ENCODE data around the gene DHRS12.

Gene DHRS12

DNA sequence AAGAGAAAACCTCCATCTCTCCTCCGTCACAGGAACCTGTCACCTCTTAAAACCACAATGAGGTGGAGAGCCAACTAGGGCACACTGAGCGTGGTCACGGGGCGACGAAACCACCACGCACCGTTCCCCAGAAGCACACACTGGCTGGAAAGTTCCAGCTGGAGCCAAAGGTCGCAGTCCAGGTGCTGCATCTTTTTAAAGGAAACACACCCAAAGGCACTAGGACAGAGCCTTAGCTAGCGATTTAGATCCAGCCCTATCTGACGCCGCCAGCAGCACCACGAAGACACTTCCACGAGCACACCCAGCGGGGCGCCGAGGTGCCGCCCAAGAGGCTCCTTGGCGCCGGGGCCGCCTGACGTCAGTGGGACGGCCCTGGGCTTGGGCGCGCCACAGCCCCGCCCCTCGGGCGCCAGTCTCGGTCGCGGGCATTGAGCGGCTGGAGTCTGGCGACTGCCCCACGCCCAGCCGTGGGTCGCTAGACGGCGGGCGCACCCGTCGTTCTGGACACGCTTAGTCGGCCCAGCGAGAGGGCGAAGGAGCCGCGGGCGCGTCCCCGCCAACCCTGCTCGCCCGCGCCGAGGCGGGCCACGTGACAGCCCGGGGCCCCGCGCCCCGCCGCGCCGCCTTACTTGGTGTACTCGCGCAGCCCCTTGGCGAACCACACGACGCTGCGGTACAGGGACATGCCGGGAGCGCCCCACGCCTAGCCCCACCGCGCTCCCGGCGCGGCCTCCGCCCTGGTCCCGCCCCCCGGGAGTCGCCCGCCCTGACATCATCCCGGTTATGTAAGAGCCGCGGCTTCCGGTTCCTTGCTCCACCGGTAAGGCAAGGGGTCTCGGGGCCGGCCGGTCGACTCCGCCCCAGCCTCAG, at the start of gene DHRS12:
Gene DHRS12, minus strand, starts transcription at position 742 of the 873 bp plus-strand sequence. CDS start 4,504 bp downstream, outside the sequence.
- Mint-ChIP-seq H3K27ac (peak within 1 kb of the TSS; percentile 100), H3K27me3 (no peaks in the 10 kb centered on the region), H3K9me3 (no peaks in the 10 kb centered on the region), H3K36me3 (no peaks in the 10 kb centered on the region), H3K4me1 (peaks cover 19% of the 10 kb centered on the region), H3K4me3 (peak within 1 kb of the TSS; percentile 91)
- ATAC-seq (ENCODE audit: low read depth) (peak; percentile 77), DNase-seq (ENCODE audit: low spot score in 2 of 2) (peak; percentile 83 to 87)

- H3K27ac Mint-ChIP-seq = no peak overlapping the region
- H3K4me1 Mint-ChIP-seq = peaks cover 2% of the 10 kb centered on the region
- peak in 1 of 2 donors; percentile 14 for DNase-seq (ENCODE audit: low spot score in 2 of 2)
- H3K27me3 Mint-ChIP-seq = peaks cover 9% of the 10 kb centered on the region
- no peaks in the 10 kb centered on the region for H3K9me3 Mint-ChIP-seq
- ATAC-seq (ENCODE audit: low read depth) = peak; percentile 60
- H3K4me3 Mint-ChIP-seq = no peak overlapping the region
- peaks cover 2% of the 10 kb centered on the region for H3K36me3 Mint-ChIP-seq
Observed at GRCh38 chr13:51849145-51850101, 45.5 kb upstream of the DHRS12 start.

GRCh38 chr13:51848674-51849073, 44.7 kb upstream of the DHRS12 start:
- no peaks in the 10 kb centered on the region for H3K9me3 Mint-ChIP-seq
- peaks cover 2% of the 10 kb centered on the region for H3K36me3 Mint-ChIP-seq
- ATAC-seq (ENCODE audit: low read depth) (no peak), DNase-seq (ENCODE audit: low spot score in 2 of 2) (no peak)
- H3K4me3 Mint-ChIP-seq = no peak overlapping the region
- peaks cover 10% of the 10 kb centered on the region for H3K27me3 Mint-ChIP-seq
- peaks cover 2% of the 10 kb centered on the region for H3K4me1 Mint-ChIP-seq
- no peak overlapping the region for H3K27ac Mint-ChIP-seq

DNA sequence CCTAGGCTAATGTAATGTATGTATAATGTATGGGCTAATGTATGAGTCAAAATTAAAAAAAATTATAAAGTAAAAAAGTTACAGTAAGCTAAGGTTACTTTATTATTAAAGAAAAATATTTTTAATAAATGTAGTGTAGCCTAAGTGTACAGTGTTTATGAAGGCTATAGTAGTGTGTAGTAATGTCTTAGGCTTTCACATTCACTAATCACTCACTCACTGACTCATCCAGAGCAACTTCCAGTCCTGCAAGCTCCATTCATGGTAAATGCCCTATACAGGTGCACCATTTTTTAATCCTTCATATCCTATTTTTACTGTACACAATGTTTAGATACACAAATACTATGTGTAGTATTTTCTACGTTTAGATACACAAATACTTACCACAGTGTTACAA, 42.8 kb upstream of the DHRS12 start:
- H3K27me3 Mint-ChIP-seq = peaks cover 10% of the 10 kb centered on the region
- H3K9me3 Mint-ChIP-seq = no peaks in the 10 kb centered on the region
- H3K4me3 Mint-ChIP-seq = no peak overlapping the region
- peaks cover 2% of the 10 kb centered on the region for H3K36me3 Mint-ChIP-seq
- DNase-seq (ENCODE audit: low spot score in 2 of 2) = no peak
- H3K27ac Mint-ChIP-seq = no peak overlapping the region
- peaks cover 2% of the 10 kb centered on the region for H3K4me1 Mint-ChIP-seq
- ATAC-seq (ENCODE audit: low read depth) = no peak

DNA sequence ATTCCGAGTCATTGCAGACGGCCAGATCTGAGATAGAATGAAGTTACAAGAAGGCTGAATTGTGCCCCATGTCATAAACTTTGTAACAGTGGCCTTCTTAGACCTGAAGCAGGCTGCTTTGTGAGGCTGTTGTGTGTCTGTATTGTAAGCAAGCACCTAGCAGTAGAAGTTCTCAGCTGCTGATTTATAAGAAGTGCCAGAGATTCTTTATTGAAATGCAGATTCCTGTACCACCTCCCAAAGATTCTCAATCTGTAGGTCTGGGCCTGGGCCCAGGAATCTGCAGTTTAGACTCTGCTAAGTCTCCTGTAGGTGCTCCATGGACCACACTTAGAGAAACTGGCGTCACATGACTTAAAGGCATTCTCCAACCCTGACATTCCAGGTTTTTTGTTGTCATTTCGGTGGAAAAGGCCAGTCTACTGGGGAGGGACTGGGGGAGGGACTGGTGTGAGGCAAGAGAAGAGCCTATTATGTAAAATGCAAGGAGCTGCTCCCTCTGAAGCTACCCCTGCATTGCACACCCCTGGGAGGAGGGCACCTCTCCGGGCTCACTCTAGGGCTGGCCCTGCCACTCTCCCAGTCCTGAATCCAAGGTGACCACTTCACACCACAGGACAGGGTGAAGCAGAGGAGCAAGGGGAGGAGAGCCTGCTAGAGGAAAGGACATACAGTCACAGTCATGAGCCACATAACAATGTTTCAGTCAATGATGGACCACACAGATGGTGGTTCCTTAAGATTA, 41.8 kb upstream of the DHRS12 start:
- DNase-seq (ENCODE audit: low spot score in 2 of 2) (no peak), ATAC-seq (ENCODE audit: low read depth) (no peak)
- no peaks in the 10 kb centered on the region for H3K9me3 Mint-ChIP-seq
- H3K27ac Mint-ChIP-seq = no peak overlapping the region
- peaks cover 8% of the 10 kb centered on the region for H3K27me3 Mint-ChIP-seq
- H3K36me3 Mint-ChIP-seq = no peaks in the 10 kb centered on the region
- peaks cover 2% of the 10 kb centered on the region for H3K4me1 Mint-ChIP-seq
- no peak overlapping the region for H3K4me3 Mint-ChIP-seq

DNA sequence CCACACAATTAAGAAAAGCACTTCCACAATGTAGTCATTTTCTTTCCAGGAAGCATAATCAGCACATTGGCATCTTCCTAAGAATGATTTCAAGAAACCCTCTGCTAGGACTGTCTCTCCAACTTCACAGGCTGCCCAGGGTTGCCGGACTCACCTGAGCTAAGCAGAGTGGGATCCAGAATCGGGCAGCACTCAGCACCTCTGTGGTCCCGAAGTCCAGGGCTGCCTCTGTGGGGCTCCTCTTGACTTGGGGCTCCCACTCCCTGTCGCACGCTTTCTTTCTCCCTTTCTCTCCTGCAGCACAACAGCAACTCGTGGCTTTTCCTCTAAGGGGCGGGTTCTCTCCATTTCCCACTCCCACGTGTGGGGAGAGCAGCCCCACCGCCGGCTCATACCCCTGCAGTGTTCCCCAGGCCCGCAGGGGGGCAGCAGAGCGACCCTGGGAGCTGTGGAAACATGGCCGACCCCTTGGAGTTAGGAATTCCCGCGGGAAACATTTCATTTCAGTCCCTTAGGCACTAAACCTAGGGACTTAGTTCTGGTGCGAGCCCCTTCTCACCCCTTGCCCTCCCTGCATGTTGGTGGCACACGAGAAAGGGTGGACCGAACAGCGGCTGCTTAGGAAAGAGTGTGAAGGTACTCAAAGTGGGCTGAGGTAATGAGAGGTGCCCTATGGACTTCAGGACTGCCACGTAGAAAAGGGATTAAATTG, 41.1 kb upstream of the DHRS12 start, which contains the start of gene TMEM272:
Gene TMEM272, minus strand, starts transcription at position 316 of the 712 bp plus-strand sequence. CDS start 6,647 bp downstream, outside the sequence.
- ATAC-seq (ENCODE audit: low read depth) = peak; percentile 54
- peak; percentile 46 to 50 for DNase-seq (ENCODE audit: low spot score in 2 of 2)
- H3K27me3 Mint-ChIP-seq = peaks cover 8% of the 10 kb centered on the region
- H3K9me3 Mint-ChIP-seq = no peaks in the 10 kb centered on the region
- no peak within 1 kb of the TSS for H3K4me3 Mint-ChIP-seq
- no peak within 1 kb of the TSS for H3K27ac Mint-ChIP-seq
- no peaks in the 10 kb centered on the region for H3K36me3 Mint-ChIP-seq
- peaks cover 2% of the 10 kb centered on the region for H3K4me1 Mint-ChIP-seq

DNA sequence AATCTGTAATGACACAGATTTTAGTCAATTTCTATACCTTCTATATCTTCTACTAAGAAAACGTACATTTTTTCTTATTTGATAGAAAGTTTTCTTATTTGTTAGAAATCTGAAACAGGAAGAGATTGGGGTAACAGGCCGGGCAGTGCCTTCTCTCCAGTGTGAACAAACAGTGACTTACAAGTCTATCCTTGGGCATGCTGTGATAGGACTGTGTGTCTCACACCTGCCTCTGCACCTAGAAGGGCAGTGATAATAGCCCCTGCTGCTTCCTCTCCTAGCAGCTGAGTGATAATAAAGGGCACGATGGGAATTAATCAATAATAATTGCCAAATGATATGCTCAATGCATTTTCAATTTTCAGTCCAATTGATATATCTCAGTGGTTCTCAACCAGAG, 39.6 kb upstream of the DHRS12 start:
- DNase-seq (ENCODE audit: low spot score in 2 of 2) (no peak), ATAC-seq (ENCODE audit: low read depth) (no peak)
- Mint-ChIP-seq H3K9me3 (no peaks in the 10 kb centered on the region), H3K27me3 (peaks cover 8% of the 10 kb centered on the region), H3K4me3 (no peak overlapping the region), H3K4me1 (peaks cover 2% of the 10 kb centered on the region), H3K36me3 (no peaks in the 10 kb centered on the region), H3K27ac (no peak overlapping the region)

DNA sequence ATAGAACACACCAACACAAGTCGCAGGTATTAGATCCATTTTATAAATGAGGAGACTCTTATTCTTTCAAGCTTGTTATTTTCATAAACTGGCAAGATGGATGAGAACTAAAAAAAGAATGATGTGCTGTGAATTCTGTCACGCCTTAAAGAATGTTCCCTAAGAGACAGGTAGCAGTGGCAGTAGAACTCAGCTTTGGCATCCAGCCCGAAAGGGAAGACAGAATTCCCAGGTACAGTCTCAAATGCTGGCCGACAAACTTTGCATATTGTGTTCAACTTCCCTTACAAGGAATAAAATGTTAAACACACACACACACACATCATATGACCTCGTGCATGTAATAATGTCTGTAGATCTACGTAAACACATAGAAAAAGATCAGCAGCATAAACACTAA, 37.8 kb upstream of the DHRS12 start:
- Mint-ChIP-seq H3K9me3 (no peaks in the 10 kb centered on the region), H3K4me1 (peaks cover 2% of the 10 kb centered on the region), H3K27ac (no peak overlapping the region), H3K27me3 (peaks cover 10% of the 10 kb centered on the region), H3K4me3 (no peak overlapping the region), H3K36me3 (no peaks in the 10 kb centered on the region)
- ATAC-seq (ENCODE audit: low read depth) = no peak
- DNase-seq (ENCODE audit: low spot score in 2 of 2) = no peak

DNA sequence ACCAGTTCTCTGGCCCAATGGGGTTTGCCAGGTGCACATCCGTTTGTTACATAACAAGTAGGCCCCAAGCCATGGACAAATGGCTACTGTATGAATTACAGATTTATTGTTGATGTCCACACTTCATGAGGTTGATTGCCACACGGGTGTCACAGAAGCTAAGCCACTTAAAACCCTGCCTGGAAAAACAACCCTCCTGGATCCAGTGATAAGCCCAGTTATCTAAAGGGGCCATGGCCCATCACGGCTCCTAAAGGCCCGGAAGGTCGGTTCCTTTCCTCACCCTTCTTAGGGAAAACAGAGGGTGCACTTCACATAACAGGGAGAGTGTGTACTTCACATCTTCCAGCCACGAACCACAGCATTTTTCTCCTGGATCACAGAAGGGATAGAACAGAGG, 37.0 kb upstream of the DHRS12 start:
- no peak for DNase-seq (ENCODE audit: low spot score in 2 of 2)
- Mint-ChIP-seq H3K9me3 (no peaks in the 10 kb centered on the region), H3K27me3 (peaks cover 10% of the 10 kb centered on the region), H3K36me3 (no peaks in the 10 kb centered on the region), H3K4me3 (no peak overlapping the region), H3K27ac (no peak overlapping the region), H3K4me1 (peaks cover 2% of the 10 kb centered on the region)
- no peak for ATAC-seq (ENCODE audit: low read depth)

DNA sequence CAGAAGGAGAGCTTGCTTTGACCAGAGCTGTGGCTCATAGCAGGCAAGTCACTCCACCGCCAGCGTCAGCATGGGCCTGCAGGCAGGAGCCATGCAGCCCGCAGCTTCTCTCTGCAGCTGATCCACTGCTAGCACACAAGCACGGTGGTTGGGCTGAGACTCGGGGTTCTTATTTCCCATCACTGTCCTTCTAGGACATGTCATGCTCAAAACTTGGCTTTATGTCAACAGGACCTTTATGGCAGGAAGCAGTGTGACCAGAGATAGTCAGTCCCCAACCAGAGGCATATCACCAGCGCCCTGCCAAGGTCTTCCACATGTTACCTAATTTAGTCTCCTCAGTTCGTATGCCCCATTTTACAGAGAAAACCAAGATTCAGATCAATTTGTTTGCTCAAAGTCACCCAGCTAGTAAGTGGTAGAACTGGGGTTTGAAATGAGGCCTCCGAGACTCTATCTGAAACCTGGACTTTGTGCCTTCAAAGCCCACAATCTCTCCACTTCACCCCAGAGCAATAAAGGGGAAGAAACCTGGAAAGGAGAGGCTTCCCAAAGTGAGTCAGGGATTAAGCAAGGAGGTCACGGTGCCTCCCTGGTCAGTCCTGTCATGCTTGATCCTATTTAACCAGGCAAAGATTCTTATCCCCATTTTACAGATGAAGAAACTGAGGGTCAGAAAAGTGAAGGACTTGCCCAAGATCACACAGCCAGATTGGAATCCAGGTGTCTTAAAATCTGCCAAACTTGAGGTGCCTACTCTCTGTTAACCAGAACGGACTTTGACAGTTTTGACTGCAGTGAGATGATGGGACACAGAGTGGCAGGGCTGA, 36.0 kb upstream of the DHRS12 start:
- no peak overlapping the region for H3K27ac Mint-ChIP-seq
- ATAC-seq (ENCODE audit: low read depth) (no peak), DNase-seq (ENCODE audit: low spot score in 2 of 2) (no peak)
- no peaks in the 10 kb centered on the region for H3K9me3 Mint-ChIP-seq
- H3K4me1 Mint-ChIP-seq = peaks cover under 1% of the 10 kb centered on the region
- no peak overlapping the region for H3K4me3 Mint-ChIP-seq
- no peaks in the 10 kb centered on the region for H3K36me3 Mint-ChIP-seq
- H3K27me3 Mint-ChIP-seq = peaks cover 9% of the 10 kb centered on the region

DNA sequence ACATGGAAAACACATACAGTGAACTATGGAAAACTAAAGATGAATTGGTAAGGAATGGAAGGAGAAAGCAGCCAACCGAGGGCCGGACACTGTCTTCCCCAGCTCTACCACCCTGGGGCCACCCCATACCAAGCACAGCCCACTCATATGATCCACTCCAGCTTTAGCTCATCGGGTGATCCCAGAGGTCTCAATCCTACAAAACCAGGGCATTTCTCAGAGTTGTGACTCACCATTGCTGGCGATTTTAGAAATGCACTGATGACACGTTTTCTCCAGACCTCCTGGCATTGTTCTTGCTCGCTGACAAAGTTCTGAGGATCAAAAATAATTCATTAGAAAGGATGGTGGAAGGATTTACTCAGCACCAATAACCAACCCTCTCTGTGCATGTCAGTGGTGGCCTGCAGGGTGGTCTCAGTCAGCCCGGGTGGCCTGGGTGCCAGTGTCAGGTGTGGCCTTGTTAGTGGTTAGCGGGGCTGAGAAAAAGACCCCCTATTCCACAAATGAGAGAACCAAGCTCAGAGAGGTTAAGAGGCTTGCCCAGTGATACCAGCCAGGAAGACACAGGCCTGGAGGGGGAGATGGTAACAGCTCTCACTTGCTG, 34.4 kb upstream of the DHRS12 start:
- no peak for ATAC-seq (ENCODE audit: low read depth)
- Mint-ChIP-seq H3K9me3 (no peaks in the 10 kb centered on the region), H3K4me1 (no peaks in the 10 kb centered on the region), H3K27ac (no peak overlapping the region), H3K27me3 (peaks cover 2% of the 10 kb centered on the region), H3K4me3 (no peak overlapping the region), H3K36me3 (no peaks in the 10 kb centered on the region)
- DNase-seq (ENCODE audit: low spot score in 2 of 2) = no peak

- ATAC-seq (ENCODE audit: low read depth) (no peak), DNase-seq (ENCODE audit: low spot score in 2 of 2) (no peak)
- H3K4me1 Mint-ChIP-seq = peaks cover 10% of the 10 kb centered on the region
- H3K27ac Mint-ChIP-seq = no peak overlapping the region
- H3K9me3 Mint-ChIP-seq = no peaks in the 10 kb centered on the region
- peaks cover 6% of the 10 kb centered on the region for H3K27me3 Mint-ChIP-seq
- H3K4me3 Mint-ChIP-seq = no peak overlapping the region
- no peaks in the 10 kb centered on the region for H3K36me3 Mint-ChIP-seq
Observed at GRCh38 chr13:51837016-51837415, 33.1 kb upstream of the DHRS12 start.
